ENCODE measurements around the gene ZNF423.

The ZNF423 gene

DNA sequence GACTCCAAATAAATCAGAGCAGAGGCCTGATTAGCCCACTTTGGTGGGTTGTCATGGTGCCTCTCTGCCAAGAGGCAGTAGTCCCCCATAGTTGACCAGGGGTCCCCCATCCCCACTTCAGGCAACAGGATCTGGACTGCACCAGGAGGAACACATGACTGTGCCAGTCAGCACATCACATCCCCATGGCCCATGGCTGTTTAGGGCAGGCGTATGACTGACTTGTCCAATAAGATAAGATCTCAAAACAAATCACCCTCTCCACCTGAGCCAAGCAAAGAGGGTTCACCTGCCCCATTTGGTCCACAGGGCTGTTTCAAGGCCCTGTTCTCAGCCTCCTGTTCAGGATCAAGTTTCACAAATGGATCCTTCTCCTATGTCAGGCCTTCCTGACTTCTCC, 389.0 kb downstream of the ZNF423 start:
- no peak for DNase-seq (ENCODE audit: insufficient read length, low spot score)
- TF ChIP-seq POU2F2 (IDR thresholded peaks at IDR 0.05; ENCODE audit: low read depth, low read length) = no peak
- TF ChIP-seq SPI1 (IDR thresholded peaks at IDR 0.05; ENCODE audit: low read depth, low read length) = no peak
- no peak for TF ChIP-seq TAF1 (IDR thresholded peaks at IDR 0.05; ENCODE audit: low read depth, low read length)
- TF ChIP-seq POLR2AphosphoS5 (IDR thresholded peaks at IDR 0.05; ENCODE audit: low read depth, low read length) = no peak
- no peak for TF ChIP-seq POLR2A (IDR thresholded peaks at IDR 0.05; ENCODE audit: low read depth, low read length)
- no peak for TF ChIP-seq PAX5 (IDR thresholded peaks at IDR 0.05; ENCODE audit: insufficient read depth, low read length, severe bottlenecking)
- no peak for FAIRE-seq

GRCh38 chr16:49466529-49466831, 389.4 kb downstream of the ZNF423 start:
- peak; percentile 33 for FAIRE-seq
- DNase-seq (ENCODE audit: insufficient read length, low spot score) = no peak
- TF ChIP-seq POLR2AphosphoS5 (IDR thresholded peaks at IDR 0.05; ENCODE audit: low read depth, low read length) (no peak), PAX5 (IDR thresholded peaks at IDR 0.05; ENCODE audit: insufficient read depth, low read length, severe bottlenecking) (no peak), POU2F2 (IDR thresholded peaks at IDR 0.05; ENCODE audit: low read depth, low read length) (no peak), TAF1 (IDR thresholded peaks at IDR 0.05; ENCODE audit: low read depth, low read length) (no peak), POLR2A (IDR thresholded peaks at IDR 0.05; ENCODE audit: low read depth, low read length) (no peak), SPI1 (IDR thresholded peaks at IDR 0.05; ENCODE audit: low read depth, low read length) (no peak)

GRCh38 chr16:49465661-49466528, 390.0 kb downstream of the ZNF423 start:
- FAIRE-seq (no peak), DNase-seq (ENCODE audit: insufficient read length, low spot score) (no peak)
- TF ChIP-seq POU2F2 (IDR thresholded peaks at IDR 0.05; ENCODE audit: low read depth, low read length) = no peak
- TF ChIP-seq POLR2A (IDR thresholded peaks at IDR 0.05; ENCODE audit: low read depth, low read length) = no peak
- no peak for TF ChIP-seq POLR2AphosphoS5 (IDR thresholded peaks at IDR 0.05; ENCODE audit: low read depth, low read length)
- no peak for TF ChIP-seq PAX5 (IDR thresholded peaks at IDR 0.05; ENCODE audit: insufficient read depth, low read length, severe bottlenecking)
- no peak for TF ChIP-seq TAF1 (IDR thresholded peaks at IDR 0.05; ENCODE audit: low read depth, low read length)
- no peak for TF ChIP-seq SPI1 (IDR thresholded peaks at IDR 0.05; ENCODE audit: low read depth, low read length)

DNA sequence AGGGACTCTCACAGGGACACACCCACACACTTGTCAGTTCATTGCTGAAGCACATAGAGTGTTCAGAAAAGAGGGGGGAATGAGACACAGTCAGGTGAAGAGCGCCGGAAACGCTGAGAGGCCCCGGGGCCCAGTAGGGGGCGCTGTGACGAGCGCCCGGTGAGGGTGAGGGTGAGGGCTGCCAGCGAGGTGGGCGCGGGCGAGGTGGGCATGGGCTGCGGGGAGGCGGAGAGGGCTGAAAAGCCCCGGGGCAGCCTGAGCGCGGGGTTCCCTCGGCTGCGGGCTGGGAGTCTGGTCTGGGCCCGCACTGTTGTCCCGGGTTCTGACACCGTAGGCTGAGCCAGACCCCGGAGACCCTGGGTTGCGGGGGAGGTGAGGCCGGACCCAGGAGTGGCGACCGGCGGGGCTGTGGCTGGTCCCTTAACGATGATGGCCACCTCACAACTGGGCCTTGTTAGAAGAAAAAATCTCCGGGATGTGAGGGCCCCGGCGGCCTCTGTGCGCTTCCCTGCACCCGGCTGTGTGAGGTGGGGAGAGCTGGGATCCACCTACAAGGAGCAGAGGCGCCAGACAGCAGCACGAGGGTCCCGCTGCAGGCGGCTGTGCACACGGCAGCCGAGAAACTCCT, 390.9 kb downstream of the ZNF423 start:
- peak; percentile 51 for DNase-seq (ENCODE audit: insufficient read length, low spot score)
- no peak for FAIRE-seq
- no peak for TF ChIP-seq POU2F2 (IDR thresholded peaks at IDR 0.05; ENCODE audit: low read depth, low read length)
- no peak for TF ChIP-seq SPI1 (IDR thresholded peaks at IDR 0.05; ENCODE audit: low read depth, low read length)
- no peak for TF ChIP-seq POLR2AphosphoS5 (IDR thresholded peaks at IDR 0.05; ENCODE audit: low read depth, low read length)
- TF ChIP-seq PAX5 (IDR thresholded peaks at IDR 0.05; ENCODE audit: insufficient read depth, low read length, severe bottlenecking) = no peak
- no peak for TF ChIP-seq TAF1 (IDR thresholded peaks at IDR 0.05; ENCODE audit: low read depth, low read length)
- no peak for TF ChIP-seq POLR2A (IDR thresholded peaks at IDR 0.05; ENCODE audit: low read depth, low read length)

DNA sequence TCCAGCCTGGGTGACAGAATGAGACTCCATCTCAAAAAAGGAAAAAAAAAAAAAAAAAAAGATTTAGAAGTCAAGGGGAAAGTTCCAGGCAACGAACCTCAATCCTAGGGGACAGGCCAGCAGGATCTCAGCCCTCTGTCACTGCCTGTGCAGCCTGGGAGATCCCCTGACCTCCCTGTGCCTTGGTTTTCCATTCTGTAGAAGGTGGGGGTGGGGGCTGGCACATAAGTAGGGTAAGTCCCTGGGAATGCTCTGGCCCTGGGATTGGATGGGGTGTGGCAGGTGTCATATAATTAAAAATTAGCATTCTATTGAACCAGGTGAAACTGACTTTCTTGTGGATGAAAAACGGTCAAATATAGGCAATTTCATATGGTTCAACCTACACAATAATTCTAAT, 391.8 kb downstream of the ZNF423 start:
- DNase-seq (ENCODE audit: insufficient read length, low spot score) (no peak), FAIRE-seq (no peak)
- TF ChIP-seq POLR2AphosphoS5 (IDR thresholded peaks at IDR 0.05; ENCODE audit: low read depth, low read length) = no peak
- TF ChIP-seq TAF1 (IDR thresholded peaks at IDR 0.05; ENCODE audit: low read depth, low read length) = no peak
- TF ChIP-seq SPI1 (IDR thresholded peaks at IDR 0.05; ENCODE audit: low read depth, low read length) = no peak
- TF ChIP-seq POLR2A (IDR thresholded peaks at IDR 0.05; ENCODE audit: low read depth, low read length) = no peak
- no peak for TF ChIP-seq POU2F2 (IDR thresholded peaks at IDR 0.05; ENCODE audit: low read depth, low read length)
- TF ChIP-seq PAX5 (IDR thresholded peaks at IDR 0.05; ENCODE audit: insufficient read depth, low read length, severe bottlenecking) = no peak

DNA sequence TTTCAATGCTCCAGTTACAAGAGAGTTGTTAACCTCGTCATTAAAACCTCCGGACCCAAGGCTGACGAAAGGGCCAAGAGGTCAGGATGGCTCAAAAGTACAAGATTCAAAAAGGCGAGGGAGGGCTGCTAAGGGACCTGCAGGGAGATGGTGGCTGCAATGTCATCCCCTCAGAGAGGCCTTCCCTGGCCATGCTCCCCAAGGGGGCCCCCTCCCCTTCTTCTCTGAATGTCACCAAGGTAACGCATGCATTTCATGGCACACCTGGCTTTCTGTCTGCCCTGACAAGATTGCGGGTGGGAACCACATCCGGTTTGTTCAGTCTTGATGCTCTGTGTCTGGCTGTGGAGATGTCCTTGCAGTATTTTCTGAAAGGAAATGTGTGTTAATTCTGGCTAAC, 392.4 kb downstream of the ZNF423 start:
- peak; percentile 82 for DNase-seq (ENCODE audit: insufficient read length, low spot score)
- peak; percentile 93; the same call in 1 of the 2 replicates for TF ChIP-seq POU2F2 (IDR thresholded peaks at IDR 0.05; ENCODE audit: low read depth, low read length)
- TF ChIP-seq POLR2A (IDR thresholded peaks at IDR 0.05; ENCODE audit: low read depth, low read length) = no peak
- no peak for TF ChIP-seq SPI1 (IDR thresholded peaks at IDR 0.05; ENCODE audit: low read depth, low read length)
- no peak for TF ChIP-seq POLR2AphosphoS5 (IDR thresholded peaks at IDR 0.05; ENCODE audit: low read depth, low read length)
- no peak for TF ChIP-seq TAF1 (IDR thresholded peaks at IDR 0.05; ENCODE audit: low read depth, low read length)
- no peak for TF ChIP-seq PAX5 (IDR thresholded peaks at IDR 0.05; ENCODE audit: insufficient read depth, low read length, severe bottlenecking)
- peak; percentile 97 for FAIRE-seq

GRCh38 chr16:49462989-49463371, 392.9 kb downstream of the ZNF423 start:
- FAIRE-seq = peak; percentile 47
- no peak for TF ChIP-seq SPI1 (IDR thresholded peaks at IDR 0.05; ENCODE audit: low read depth, low read length)
- no peak for TF ChIP-seq TAF1 (IDR thresholded peaks at IDR 0.05; ENCODE audit: low read depth, low read length)
- TF ChIP-seq POU2F2 (IDR thresholded peaks at IDR 0.05; ENCODE audit: low read depth, low read length) = no peak
- no peak for DNase-seq (ENCODE audit: insufficient read length, low spot score)

DNA sequence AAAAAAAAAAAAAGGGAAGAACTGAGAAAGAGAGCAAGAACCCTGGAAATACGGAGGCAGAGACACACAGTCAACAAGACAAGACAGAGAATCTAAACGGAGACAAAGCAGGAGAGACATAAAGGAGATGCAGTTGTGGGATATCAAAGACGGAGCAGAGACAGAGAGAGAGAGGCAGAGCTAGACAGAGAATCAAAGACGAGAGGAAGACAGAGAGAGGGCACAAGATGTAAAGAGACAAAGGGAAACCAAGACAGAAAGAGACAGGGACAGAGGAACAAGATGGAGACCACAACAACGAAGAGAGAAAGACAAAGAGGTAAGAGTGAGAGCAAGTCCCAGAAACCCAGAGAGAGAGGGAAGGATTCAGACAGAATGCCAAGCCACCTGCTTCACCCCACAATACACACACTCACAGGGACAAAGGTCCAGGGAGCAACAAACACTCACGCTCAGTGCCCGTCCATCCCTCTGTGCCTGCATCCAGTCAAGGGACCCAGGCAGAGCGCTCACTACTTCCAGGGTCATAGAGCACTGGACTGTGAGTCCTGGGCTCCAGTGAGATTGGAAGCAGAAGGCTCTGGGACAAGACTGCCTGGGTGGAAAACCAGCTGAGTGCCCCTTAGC, 393.4 kb downstream of the ZNF423 start:
- no peak for FAIRE-seq
- TF ChIP-seq POU2F2 (IDR thresholded peaks at IDR 0.05; ENCODE audit: low read depth, low read length) (no peak), POLR2AphosphoS5 (IDR thresholded peaks at IDR 0.05; ENCODE audit: low read depth, low read length) (no peak), POLR2A (IDR thresholded peaks at IDR 0.05; ENCODE audit: low read depth, low read length) (no peak), TAF1 (IDR thresholded peaks at IDR 0.05; ENCODE audit: low read depth, low read length) (no peak), SPI1 (IDR thresholded peaks at IDR 0.05; ENCODE audit: low read depth, low read length) (no peak), PAX5 (IDR thresholded peaks at IDR 0.05; ENCODE audit: insufficient read depth, low read length, severe bottlenecking) (no peak)
- no peak for DNase-seq (ENCODE audit: insufficient read length, low spot score)

DNA sequence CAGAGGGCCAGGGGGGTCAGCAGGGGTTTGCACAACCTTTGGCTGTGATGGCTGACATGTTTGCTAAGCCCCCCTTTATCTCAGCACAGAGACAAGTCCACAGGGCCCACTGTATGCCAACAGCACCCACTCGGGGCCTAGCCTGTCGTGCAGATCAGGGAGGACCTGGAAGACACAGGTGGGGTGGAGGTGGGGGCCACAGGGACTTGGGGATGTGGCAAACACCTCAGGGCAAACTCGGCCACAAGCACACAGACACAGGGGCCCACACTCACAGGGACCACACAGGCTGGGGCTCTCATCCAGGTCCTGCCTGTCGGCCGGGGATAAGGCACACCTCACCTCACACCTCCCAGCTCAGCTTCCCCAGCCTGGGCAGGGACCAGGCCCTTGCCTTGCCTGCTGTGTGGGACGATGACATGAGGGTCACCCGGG, 394.4 kb downstream of the ZNF423 start:
- no peak for TF ChIP-seq POU2F2 (IDR thresholded peaks at IDR 0.05; ENCODE audit: low read depth, low read length)
- no peak for TF ChIP-seq PAX5 (IDR thresholded peaks at IDR 0.05; ENCODE audit: insufficient read depth, low read length, severe bottlenecking)
- no peak for TF ChIP-seq SPI1 (IDR thresholded peaks at IDR 0.05; ENCODE audit: low read depth, low read length)
- no peak for TF ChIP-seq TAF1 (IDR thresholded peaks at IDR 0.05; ENCODE audit: low read depth, low read length)
- FAIRE-seq (no peak), DNase-seq (ENCODE audit: insufficient read length, low spot score) (no peak)

Data from GM12891 (cell line).